Suprapubic skin (tissue), 3 donors: ENCODE results near the gene ABCA7.

Experiments
- EP300 ChIP-seq: sonication (generic); formaldehyde crosslinking; IDR thresholded peaks from one replicate; pipeline ENCODE4 v1.6.1; 2017; ENCODE audit warnings: antibody characterized with exemption
- POLR2A ChIP-seq, 2 donors: fragments of 450-650 bp; IDR thresholded peaks; one replicate each; pipeline ENCODE4 v1.6.1; 2017; ENCODE audit warnings: antibody characterized with exemption in 2 of 2, mild to moderate bottlenecking in 2 of 2, moderate library complexity in 2 of 2
- TF ChIP-seq, protein P1 (sequence below), 2 donors: fragments of 200-600 bp in 1 of 2; fragments of 450-650 bp in 1 of 2; sonication (generic) in 1 of 2; IDR thresholded peaks; one replicate each; pipeline ENCODE4 v1.5.1; 2016 to 2019; ENCODE audit warnings: antibody characterized with exemption in 2 of 2, mild to moderate bottlenecking in 1 of 2, moderate library complexity in 1 of 2

DNA sequence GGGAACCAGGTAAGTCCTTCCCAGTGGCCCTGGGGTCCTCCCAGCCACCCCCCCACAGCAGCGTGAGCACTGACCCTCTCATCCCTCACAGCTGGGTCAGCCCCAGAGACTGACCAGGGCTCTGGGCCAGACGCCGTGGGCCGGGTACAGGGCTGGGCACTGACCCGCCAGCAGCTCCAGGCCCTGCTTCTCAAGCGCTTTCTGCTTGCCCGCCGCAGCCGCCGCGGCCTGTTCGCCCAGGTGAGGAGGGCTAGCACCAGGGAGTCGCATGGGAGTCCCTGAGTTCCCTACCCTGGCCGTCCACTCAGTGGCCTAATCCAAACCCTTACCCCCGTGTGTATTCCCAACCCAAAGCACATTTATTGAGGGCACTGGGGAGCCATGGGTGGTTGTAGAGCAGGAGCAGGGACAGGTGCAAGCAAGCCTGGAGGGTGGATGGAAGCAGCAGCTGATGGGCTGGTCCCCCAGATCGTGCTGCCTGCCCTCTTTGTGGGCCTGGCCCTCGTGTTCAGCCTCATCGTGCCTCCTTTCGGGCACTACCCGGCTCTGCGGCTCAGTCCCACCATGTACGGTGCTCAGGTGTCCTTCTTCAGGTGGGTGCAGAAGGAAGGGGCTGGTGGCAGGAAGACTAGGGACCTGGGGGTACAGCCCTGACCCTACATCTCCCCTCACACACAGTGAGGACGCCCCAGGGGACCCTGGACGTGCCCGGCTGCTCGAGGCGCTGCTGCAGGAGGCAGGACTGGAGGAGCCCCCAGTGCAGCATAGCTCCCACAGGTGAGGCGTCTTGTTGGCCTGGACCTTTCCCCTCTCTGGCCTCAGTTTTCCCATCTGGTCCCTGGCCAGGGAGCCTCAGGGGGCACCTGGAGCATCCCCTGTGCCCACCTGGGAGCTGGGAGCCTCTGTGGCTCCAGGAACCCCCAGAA, 14.5 kb downstream of the ABCA7 start:
- TF ChIP-seq, protein P1, sequence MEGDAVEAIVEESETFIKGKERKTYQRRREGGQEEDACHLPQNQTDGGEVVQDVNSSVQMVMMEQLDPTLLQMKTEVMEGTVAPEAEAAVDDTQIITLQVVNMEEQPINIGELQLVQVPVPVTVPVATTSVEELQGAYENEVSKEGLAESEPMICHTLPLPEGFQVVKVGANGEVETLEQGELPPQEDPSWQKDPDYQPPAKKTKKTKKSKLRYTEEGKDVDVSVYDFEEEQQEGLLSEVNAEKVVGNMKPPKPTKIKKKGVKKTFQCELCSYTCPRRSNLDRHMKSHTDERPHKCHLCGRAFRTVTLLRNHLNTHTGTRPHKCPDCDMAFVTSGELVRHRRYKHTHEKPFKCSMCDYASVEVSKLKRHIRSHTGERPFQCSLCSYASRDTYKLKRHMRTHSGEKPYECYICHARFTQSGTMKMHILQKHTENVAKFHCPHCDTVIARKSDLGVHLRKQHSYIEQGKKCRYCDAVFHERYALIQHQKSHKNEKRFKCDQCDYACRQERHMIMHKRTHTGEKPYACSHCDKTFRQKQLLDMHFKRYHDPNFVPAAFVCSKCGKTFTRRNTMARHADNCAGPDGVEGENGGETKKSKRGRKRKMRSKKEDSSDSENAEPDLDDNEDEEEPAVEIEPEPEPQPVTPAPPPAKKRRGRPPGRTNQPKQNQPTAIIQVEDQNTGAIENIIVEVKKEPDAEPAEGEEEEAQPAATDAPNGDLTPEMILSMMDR (IDR thresholded peaks at IDR 0.05): no peak
- TF ChIP-seq EP300 (no peak), POLR2A (IDR thresholded peaks at IDR 0.05) (no peak)
